ENCODE measurements around the gene PLAAT1. TPM values are rescaled to one million over a fixed set of nuclear protein-coding genes. Genes with fewer than 3 reads are reported as not detected.

The PLAAT1 gene
- total RNA-seq, result not detected in 2 replicates
- long read RNA-seq, result 0 reads

GRCh38 chr3:193240850-193241706 is at the start of gene PLAAT1:
Gene PLAAT1 (plus strand): TSS chr3:193241222. CDS start chr3:193255651, 14,429 bp downstream.
- peaks cover 5% of the 10 kb centered on the region for H3K4me1 Mint-ChIP-seq (ENCODE audit: unreplicated experiment)
- no peaks in the 10 kb centered on the region for H3K36me3 Mint-ChIP-seq (ENCODE audit: unreplicated experiment)
- no peak for TF ChIP-seq CTCF (IDR thresholded peaks at IDR 0.05)
- H3K4me3 Mint-ChIP-seq (ENCODE audit: unreplicated experiment), result peak within 1 kb of the TSS; percentile 71
- peaks cover 15% of the 10 kb centered on the region for H3K27me3 Mint-ChIP-seq (ENCODE audit: unreplicated experiment)
- no peaks in the 10 kb centered on the region for H3K9me3 Mint-ChIP-seq (ENCODE audit: unreplicated experiment)
- DNase-seq (ENCODE audit: extremely low spot score, unreplicated experiment), result no peak
- H3K27ac Mint-ChIP-seq (ENCODE audit: unreplicated experiment), result no peak within 1 kb of the TSS

GRCh38 chr3:193194371-193194770 is 46.7 kb upstream of the PLAAT1 start:
- DNase-seq (ENCODE audit: extremely low spot score, unreplicated experiment), result no peak
- H3K27ac Mint-ChIP-seq (ENCODE audit: unreplicated experiment), result no peak overlapping the region
- no peak for TF ChIP-seq CTCF (IDR thresholded peaks at IDR 0.05)
- H3K4me1 Mint-ChIP-seq (ENCODE audit: unreplicated experiment), result no peaks in the 10 kb centered on the region
- H3K4me3 Mint-ChIP-seq (ENCODE audit: unreplicated experiment), result no peak overlapping the region
- no peaks in the 10 kb centered on the region for H3K36me3 Mint-ChIP-seq (ENCODE audit: unreplicated experiment)
- peaks cover 19% of the 10 kb centered on the region for H3K27me3 Mint-ChIP-seq (ENCODE audit: unreplicated experiment)
- H3K9me3 Mint-ChIP-seq (ENCODE audit: unreplicated experiment), result no peaks in the 10 kb centered on the region

GRCh38 chr3:193196746-193197145 is 44.3 kb upstream of the PLAAT1 start:
- no peak for DNase-seq (ENCODE audit: extremely low spot score, unreplicated experiment)
- Mint-ChIP-seq H3K36me3 (ENCODE audit: unreplicated experiment) (no peaks in the 10 kb centered on the region), H3K4me3 (ENCODE audit: unreplicated experiment) (no peak overlapping the region), H3K4me1 (ENCODE audit: unreplicated experiment) (no peaks in the 10 kb centered on the region), H3K27ac (ENCODE audit: unreplicated experiment) (no peak overlapping the region), H3K27me3 (ENCODE audit: unreplicated experiment) (peaks cover 13% of the 10 kb centered on the region), H3K9me3 (ENCODE audit: unreplicated experiment) (no peaks in the 10 kb centered on the region)
- TF ChIP-seq CTCF (IDR thresholded peaks at IDR 0.05), result no peak

GRCh38 chr3:193207290-193208273 is 33.4 kb upstream of the PLAAT1 start:
- H3K27me3 Mint-ChIP-seq (ENCODE audit: unreplicated experiment), result peaks cover under 1% of the 10 kb centered on the region
- no peak for DNase-seq (ENCODE audit: extremely low spot score, unreplicated experiment)
- H3K27ac Mint-ChIP-seq (ENCODE audit: unreplicated experiment), result no peak overlapping the region
- H3K36me3 Mint-ChIP-seq (ENCODE audit: unreplicated experiment), result no peaks in the 10 kb centered on the region
- TF ChIP-seq CTCF (IDR thresholded peaks at IDR 0.05), result no peak
- peaks cover 4% of the 10 kb centered on the region for H3K4me1 Mint-ChIP-seq (ENCODE audit: unreplicated experiment)
- H3K4me3 Mint-ChIP-seq (ENCODE audit: unreplicated experiment), result no peak overlapping the region
- no peaks in the 10 kb centered on the region for H3K9me3 Mint-ChIP-seq (ENCODE audit: unreplicated experiment)
